WERI-Rb-1 (cell line): ENCODE measurements around the gene INMT.
A peak's percentile ranks its signal among the peaks of the same experiment; 100 is the strongest.

ENCODE experiments used
- DNase-seq: peaks from one replicate; pipeline ENCODE4 v3.0.0-alpha.2; 2020
- H3K27ac ChIP-seq: fragments of 250-450 bp; sonication (Bioruptor Pico); 2 replicates; pipeline ENCODE4 v1.5.1; 2020; ENCODE audit warnings: mild to moderate bottlenecking, moderate library complexity
- H3K27me3 ChIP-seq: fragments of 250-450 bp; sonication (Bioruptor Pico); 2 replicates; pipeline ENCODE4 v1.5.1; 2021; ENCODE audit warnings: mild to moderate bottlenecking, low read depth, moderate library complexity; ENCODE audit not compliant: insufficient read depth, severe bottlenecking
- H3K36me3 ChIP-seq: fragments of 250-450 bp; sonication (Bioruptor Pico); 2 replicates; pipeline ENCODE4 v1.5.1; 2020; ENCODE audit warnings: mild to moderate bottlenecking, moderate library complexity
- H3K4me3 ChIP-seq: 2 replicates; pipeline ENCODE4 v1.5.1; 2011; ENCODE audit warnings: low read depth, mild to moderate bottlenecking, control low read depth, low read length
- H3K9me3 ChIP-seq: fragments of 250-450 bp; sonication (Bioruptor Pico); 2 replicates; pipeline ENCODE4 v1.5.1; 2021; ENCODE audit warnings: mild to moderate bottlenecking, moderate library complexity; ENCODE audit not compliant: severe bottlenecking
- CTCF ChIP-seq: IDR thresholded peaks from 2 replicates; pipeline ENCODE4 v1.5.1; 2011; ENCODE audit warnings: low read depth, mild to moderate bottlenecking, control low read depth, inconsistent platforms, low read length

INMT gene

GRCh38 chr7:30729642-30730041 lies 22.3 kb upstream of the INMT start:
- Histone ChIP-seq H3K9me3 (no peaks in the 10 kb centered on the region), H3K27ac (no peak overlapping the region), H3K36me3 (no peaks in the 10 kb centered on the region), H3K27me3 (no peaks in the 10 kb centered on the region), H3K4me3 (no peak overlapping the region)
- DNase-seq: no peak
- no peak for TF ChIP-seq CTCF

GRCh38 chr7:30730097-30730496 lies 21.8 kb upstream of the INMT start:
- Histone ChIP-seq H3K9me3 (no peaks in the 10 kb centered on the region), H3K27ac (no peak overlapping the region), H3K36me3 (no peaks in the 10 kb centered on the region), H3K4me3 (no peak overlapping the region), H3K27me3 (no peaks in the 10 kb centered on the region)
- no peak for TF ChIP-seq CTCF
- DNase-seq: no peak

DNA sequence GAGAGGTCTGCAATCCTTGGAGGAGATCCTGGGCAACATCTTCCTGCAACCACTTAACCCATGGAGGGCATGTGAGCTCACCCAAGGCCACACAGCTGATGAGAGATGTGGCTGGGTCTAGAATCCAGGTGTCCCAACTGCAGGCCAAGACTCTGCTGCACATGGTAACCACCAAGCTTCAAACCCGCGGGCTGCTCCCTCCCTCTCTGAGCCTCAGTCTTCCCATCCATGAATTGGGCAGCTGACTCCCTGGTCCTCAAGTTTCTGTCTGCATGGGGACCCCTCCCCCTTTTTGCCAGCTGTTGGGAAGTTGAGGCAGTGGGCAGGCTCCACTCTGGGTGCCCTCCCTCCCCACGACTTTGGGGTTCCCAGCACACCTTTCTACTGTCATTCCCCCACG lies 20.9 kb upstream of the INMT start:
- Histone ChIP-seq H3K9me3 (no peaks in the 10 kb centered on the region), H3K27me3 (no peaks in the 10 kb centered on the region), H3K4me3 (no peak overlapping the region), H3K27ac (peak overlapping the region; percentile 54; the same call in 1 of the 2 replicates), H3K36me3 (no peaks in the 10 kb centered on the region)
- no peak for TF ChIP-seq CTCF
- DNase-seq: no peak

DNA sequence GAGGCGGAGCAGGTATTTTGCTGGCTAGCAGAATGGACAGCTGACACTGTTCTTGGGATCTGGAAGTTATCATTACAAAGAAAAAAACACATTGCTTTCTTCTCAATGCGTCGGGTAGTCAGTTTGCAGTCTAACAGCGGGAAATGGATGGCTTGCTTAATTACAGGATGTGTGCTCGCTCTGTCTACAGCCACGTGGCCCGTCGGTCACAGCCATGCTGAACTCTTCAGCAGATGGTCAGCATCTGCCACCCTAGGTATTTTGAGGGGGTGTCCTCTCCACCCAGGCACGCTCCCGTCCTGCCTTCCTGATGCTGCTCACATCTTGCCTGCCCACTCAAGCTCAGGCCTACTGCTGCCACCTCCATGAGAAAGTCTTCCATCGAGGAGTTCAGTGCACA lies 20.4 kb upstream of the INMT start:
- Histone ChIP-seq H3K9me3 (no peaks in the 10 kb centered on the region), H3K36me3 (no peaks in the 10 kb centered on the region), H3K27me3 (no peaks in the 10 kb centered on the region), H3K4me3 (no peak overlapping the region), H3K27ac (peak overlapping the region; percentile 54; the same call in 1 of the 2 replicates)
- DNase-seq: peak; percentile 77
- no peak for TF ChIP-seq CTCF

DNA sequence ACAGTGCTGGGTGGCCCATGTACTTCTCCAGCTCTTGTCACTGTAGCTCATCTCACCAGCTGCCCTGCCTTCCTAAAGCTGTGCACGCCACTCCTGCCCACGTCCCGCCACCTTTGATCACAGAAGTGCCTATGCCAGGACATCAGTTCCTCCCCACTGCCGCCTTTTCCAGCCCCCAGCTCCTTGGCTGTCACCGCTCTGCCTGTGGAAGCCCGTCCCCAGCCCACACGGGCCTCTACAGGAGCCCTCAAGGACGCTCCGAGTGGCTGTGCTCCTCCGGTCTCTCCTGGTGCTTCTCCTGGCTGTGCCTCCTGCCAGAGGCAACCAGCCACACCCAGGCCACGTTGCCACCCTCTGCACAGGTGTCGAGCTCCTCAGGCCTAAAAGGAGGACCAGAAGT lies 19.3 kb upstream of the INMT start:
- Histone ChIP-seq H3K27me3 (no peaks in the 10 kb centered on the region), H3K27ac (no peak overlapping the region), H3K9me3 (no peaks in the 10 kb centered on the region), H3K4me3 (no peak overlapping the region), H3K36me3 (no peaks in the 10 kb centered on the region)
- no peak for DNase-seq
- no peak for TF ChIP-seq CTCF

- no peak overlapping the region for H3K27ac ChIP-seq
- TF ChIP-seq CTCF: no peak
- H3K9me3 ChIP-seq: no peaks in the 10 kb centered on the region
- H3K27me3 ChIP-seq: no peaks in the 10 kb centered on the region
- no peak overlapping the region for H3K4me3 ChIP-seq
- no peak for DNase-seq
- H3K36me3 ChIP-seq: no peaks in the 10 kb centered on the region
Observed at GRCh38 chr7:30733216-30733615, 18.7 kb upstream of the INMT start.
